Muscle layer of colon (tissue), 2 donors: Measurements from ENCODE around the gene FAM168A.
"Not testable (repeated sequence)": the region's sequence is repeated elsewhere in the genome, so short reads cannot be mapped to it uniquely, and the experiment has no call there.

Experiments
- H3K27ac ChIP-seq: one replicate; pipeline ENCODE4 v1.7.0; 2013; ENCODE audit warnings: low read depth, mild to moderate bottlenecking, low read length, moderate library complexity
- H3K27me3 ChIP-seq, 2 donors: one replicate each; pipeline ENCODE4 v1.7.0; 2013; ENCODE audit warnings: low read length in 2 of 2, mild to moderate bottlenecking in 2 of 2; ENCODE audit not compliant: insufficient read depth in 2 of 2, control insufficient read depth in 1 of 2
- H3K36me3 ChIP-seq: one replicate; pipeline ENCODE4 v1.7.0; 2013; ENCODE audit warnings: mild to moderate bottlenecking, low read length; ENCODE audit not compliant: insufficient read depth
- H3K4me1 ChIP-seq: one replicate; pipeline ENCODE4 v1.7.0; 2013; ENCODE audit warnings: mild to moderate bottlenecking, low read length; ENCODE audit not compliant: insufficient read depth
- H3K4me3 ChIP-seq, 2 donors: one replicate each; pipeline ENCODE4 v1.7.0; 2013; ENCODE audit warnings: low read length in 2 of 2, low read depth in 1 of 2, mild to moderate bottlenecking in 1 of 2, moderate library complexity in 1 of 2
- H3K9ac ChIP-seq: one replicate; pipeline ENCODE4 v1.7.0; 2013; ENCODE audit warnings: low read length
- H3K9me3 ChIP-seq: one replicate; pipeline ENCODE4 v1.7.0; 2013; ENCODE audit warnings: mild to moderate bottlenecking, low read length
- donor health status: abdominal sarcoma.
- donor health status: Adenocarcinoma of cecum.

The FAM168A gene

GRCh38 chr11:73480677-73481076 is 117.2 kb downstream of the FAM168A start:
- Histone ChIP-seq H3K27me3 (no peaks in the 10 kb centered on the region), H3K9ac (no peak overlapping the region), H3K36me3 (no peaks in the 10 kb centered on the region), H3K4me1 (no peaks in the 10 kb centered on the region), H3K4me3 (no peak overlapping the region), H3K9me3 (no peaks in the 10 kb centered on the region), H3K27ac (no peak overlapping the region)

DNA sequence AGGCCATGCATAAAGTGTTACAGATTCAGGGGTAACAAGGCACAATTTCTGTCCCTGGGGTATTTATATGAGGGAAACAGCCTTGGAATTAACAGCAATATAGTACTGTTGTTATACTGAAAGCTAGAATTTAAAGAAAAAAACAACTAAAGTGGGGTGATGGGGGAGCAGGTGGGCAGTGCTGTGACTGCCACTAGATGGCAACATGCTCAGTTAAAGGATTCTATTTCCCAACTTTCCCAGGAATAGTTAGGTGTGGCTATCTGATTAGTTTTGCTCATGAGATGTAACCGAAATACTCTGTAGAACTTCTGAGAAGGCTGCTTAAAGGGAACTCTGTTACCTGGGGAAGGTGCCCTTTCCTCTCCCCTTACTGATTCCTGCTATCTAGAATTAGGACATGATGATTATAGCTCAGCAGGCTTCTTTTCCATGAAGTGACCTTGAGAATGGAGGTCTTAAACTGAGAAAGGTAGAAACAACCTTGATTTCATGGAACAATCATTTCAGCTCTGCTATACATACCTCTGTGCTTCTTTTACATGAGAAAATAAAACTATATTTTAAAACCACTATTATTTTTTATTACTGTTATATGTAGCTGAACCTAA is 119.1 kb downstream of the FAM168A start:
- H3K9me3 ChIP-seq: no peaks in the 10 kb centered on the region
- H3K36me3 ChIP-seq: no peaks in the 10 kb centered on the region
- no peaks in the 10 kb centered on the region for H3K27me3 ChIP-seq
- H3K4me1 ChIP-seq: no peaks in the 10 kb centered on the region
- H3K27ac ChIP-seq: no peak overlapping the region
- no peak overlapping the region for H3K4me3 ChIP-seq
- H3K9ac ChIP-seq: no peak overlapping the region

DNA sequence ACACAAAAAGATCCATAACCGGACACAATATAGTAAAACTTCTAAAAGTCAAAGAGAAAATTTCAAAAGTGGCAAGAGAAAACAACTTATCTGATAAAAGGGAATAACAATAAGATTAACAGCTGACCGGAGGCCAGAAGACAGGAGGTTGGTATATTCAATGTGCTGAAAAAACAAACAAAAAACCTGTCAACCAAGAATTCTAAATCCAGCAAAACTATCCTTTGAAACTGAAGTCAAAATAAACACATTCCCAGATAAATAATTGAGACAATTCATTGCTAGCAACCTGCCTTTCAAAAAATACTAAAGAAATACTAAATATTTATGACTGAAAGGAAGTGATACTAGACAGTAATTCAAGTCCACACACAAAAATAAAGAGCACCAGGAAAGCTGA is 120.4 kb downstream of the FAM168A start:
- H3K9ac ChIP-seq: no peak overlapping the region
- H3K4me1 ChIP-seq: no peaks in the 10 kb centered on the region
- H3K9me3 ChIP-seq: no peaks in the 10 kb centered on the region
- H3K4me3 ChIP-seq: no peak overlapping the region
- no peak overlapping the region for H3K27ac ChIP-seq
- H3K36me3 ChIP-seq: no peaks in the 10 kb centered on the region
- H3K27me3 ChIP-seq: no peaks in the 10 kb centered on the region

DNA sequence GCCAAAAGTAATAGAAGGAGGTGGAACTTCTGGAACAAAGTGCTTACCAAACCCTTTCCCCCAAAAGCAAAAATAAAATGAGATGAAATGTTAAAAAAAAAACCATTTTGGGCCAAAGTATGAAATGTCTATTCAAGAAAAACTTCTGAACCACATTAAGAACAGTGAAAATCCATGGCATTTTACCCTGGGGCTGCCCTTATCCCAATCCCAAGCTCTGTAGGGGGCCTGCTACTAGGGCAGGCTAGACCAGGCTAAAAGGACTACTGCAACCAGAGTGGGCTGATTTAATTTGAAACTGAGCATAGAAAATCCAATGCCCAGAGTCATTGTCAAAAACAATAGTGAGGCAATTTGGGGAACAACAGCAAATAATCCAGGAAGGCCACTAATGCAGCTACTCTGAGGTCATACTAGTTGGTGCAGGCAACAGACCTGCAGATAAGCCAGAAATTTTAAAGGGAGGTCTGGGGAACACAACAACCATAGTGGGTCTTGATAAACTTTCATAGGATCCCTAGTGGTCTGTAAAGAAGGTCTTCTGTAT is 122.3 kb downstream of the FAM168A start:
- H3K36me3 ChIP-seq: no peaks in the 10 kb centered on the region
- no peaks in the 10 kb centered on the region for H3K9me3 ChIP-seq
- no peak overlapping the region for H3K9ac ChIP-seq
- no peak overlapping the region for H3K4me3 ChIP-seq
- no peak overlapping the region for H3K27ac ChIP-seq
- no peaks in the 10 kb centered on the region for H3K27me3 ChIP-seq
- no peaks in the 10 kb centered on the region for H3K4me1 ChIP-seq

DNA sequence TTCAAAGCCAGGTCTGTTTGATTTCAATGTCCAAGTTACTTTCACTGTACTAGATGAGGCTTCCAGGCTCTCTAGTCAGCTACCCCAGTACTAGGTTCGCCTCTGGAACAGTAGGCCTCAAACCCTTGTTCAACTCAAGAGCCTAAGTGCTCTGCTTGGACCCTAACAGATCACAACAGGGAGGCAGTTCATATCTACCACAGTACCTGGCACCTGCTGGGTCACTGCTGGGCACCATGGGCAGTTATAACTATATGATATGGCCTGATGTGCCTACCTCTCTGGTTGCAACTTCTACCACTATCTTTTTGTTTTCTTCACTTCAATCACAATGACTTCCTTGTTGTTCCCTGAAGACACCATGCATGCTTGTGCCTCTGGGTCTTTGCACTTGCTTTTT is 124.7 kb downstream of the FAM168A start:
- no peaks in the 10 kb centered on the region for H3K9me3 ChIP-seq
- no peaks in the 10 kb centered on the region for H3K36me3 ChIP-seq
- H3K9ac ChIP-seq: no peak overlapping the region
- peaks cover 4% of the 10 kb centered on the region for H3K4me1 ChIP-seq
- no peak overlapping the region for H3K27ac ChIP-seq
- no peak overlapping the region for H3K4me3 ChIP-seq
- no peaks in the 10 kb centered on the region for H3K27me3 ChIP-seq

- H3K27me3 ChIP-seq, H3K36me3 ChIP-seq, H3K9me3 ChIP-seq, H3K9ac ChIP-seq, H3K27ac ChIP-seq, H3K4me3 ChIP-seq: not testable (repeated sequence)
- H3K4me1 ChIP-seq: peaks cover 18% of the 10 kb centered on the region
Measured at GRCh38 chr11:73470036-73470612, 127.8 kb downstream of the FAM168A start.

- no peaks in the 10 kb centered on the region for H3K9me3 ChIP-seq
- peaks cover 22% of the 10 kb centered on the region for H3K4me1 ChIP-seq
Measured at GRCh38 chr11:73469401-73469800, 128.5 kb downstream of the FAM168A start.

GRCh38 chr11:73468590-73469161 is 129.2 kb downstream of the FAM168A start:
- Histone ChIP-seq H3K27ac (no peak overlapping the region), H3K27me3 (no peaks in the 10 kb centered on the region), H3K9me3 (no peaks in the 10 kb centered on the region), H3K4me3 (no peak overlapping the region), H3K4me1 (peaks cover 22% of the 10 kb centered on the region), H3K36me3 (no peaks in the 10 kb centered on the region), H3K9ac (no peak overlapping the region)

More at GRCh38 chr11:73469401-73469800, 128.5 kb downstream of the FAM168A start:
- Histone ChIP-seq H3K4me3 (no peak overlapping the region), H3K9ac (no peak overlapping the region), H3K36me3 (no peaks in the 10 kb centered on the region), H3K27me3 (no peaks in the 10 kb centered on the region), H3K27ac (no peak overlapping the region)

DNA sequence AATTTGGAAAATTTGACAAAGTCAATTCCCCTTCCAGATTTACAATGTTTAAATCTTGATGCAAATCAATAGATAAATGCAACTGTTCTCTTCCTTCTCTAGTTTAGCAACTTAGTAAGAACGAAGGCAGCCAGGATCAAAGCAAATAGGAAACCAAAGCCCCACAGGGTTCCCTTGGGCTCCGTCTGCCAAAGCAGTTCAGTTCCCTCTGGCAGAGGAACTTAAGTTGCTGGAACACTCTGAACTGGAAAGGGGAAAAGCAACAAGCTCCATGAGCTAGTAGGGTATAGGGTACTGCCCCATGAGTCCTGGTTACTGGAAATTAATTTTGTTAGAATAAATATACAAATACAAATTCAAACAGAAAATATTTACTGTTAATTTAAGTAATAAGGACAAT is 130.4 kb downstream of the FAM168A start:
- H3K27me3 ChIP-seq: no peaks in the 10 kb centered on the region
- H3K9me3 ChIP-seq: no peaks in the 10 kb centered on the region
- H3K4me1 ChIP-seq: peaks cover 22% of the 10 kb centered on the region
- H3K4me3 ChIP-seq: no peak overlapping the region
- H3K9ac ChIP-seq: no peak overlapping the region
- H3K36me3 ChIP-seq: no peaks in the 10 kb centered on the region
- no peak overlapping the region for H3K27ac ChIP-seq

DNA sequence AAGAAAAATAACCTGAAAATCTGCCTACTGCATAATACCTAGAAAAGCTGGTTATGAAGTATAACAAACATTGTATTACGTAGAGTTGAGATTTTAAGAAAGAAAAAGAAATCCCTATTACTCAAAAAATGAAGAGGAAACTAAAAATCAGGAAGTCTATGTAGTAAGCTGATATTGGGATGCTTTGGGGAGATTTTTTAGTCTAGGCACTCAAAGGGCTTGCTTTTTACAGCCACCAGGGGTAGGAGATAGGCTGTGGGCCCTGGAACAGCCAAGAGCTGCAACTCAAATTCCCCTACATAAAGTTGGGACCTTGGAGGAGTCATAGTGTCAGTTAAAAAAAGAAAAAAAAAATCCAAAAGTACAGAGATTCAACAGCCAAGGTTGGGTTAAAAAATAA is 131.3 kb downstream of the FAM168A start:
- no peak overlapping the region for H3K9ac ChIP-seq
- H3K4me1 ChIP-seq: peaks cover 22% of the 10 kb centered on the region
- H3K9me3 ChIP-seq: no peaks in the 10 kb centered on the region
- no peak overlapping the region for H3K4me3 ChIP-seq
- no peaks in the 10 kb centered on the region for H3K36me3 ChIP-seq
- H3K27me3 ChIP-seq: no peaks in the 10 kb centered on the region
- no peak overlapping the region for H3K27ac ChIP-seq

GRCh38 chr11:73465871-73466270 is 132.0 kb downstream of the FAM168A start:
- H3K27me3 ChIP-seq: no peaks in the 10 kb centered on the region
- no peaks in the 10 kb centered on the region for H3K36me3 ChIP-seq
- H3K4me3 ChIP-seq: no peak overlapping the region
- H3K27ac ChIP-seq: no peak overlapping the region
- H3K9ac ChIP-seq: no peak overlapping the region
- no peaks in the 10 kb centered on the region for H3K9me3 ChIP-seq
- H3K4me1 ChIP-seq: peaks cover 22% of the 10 kb centered on the region
